HG03460 (cell line): ENCODE measurements around the gene CCDC54.
"Not testable (repeated sequence)": the region's sequence is repeated elsewhere in the genome, so short reads cannot be mapped to it uniquely, and the experiment has no call there.

ENCODE experiments used
- ATAC-seq: cut with Tn5 transposase; IDR thresholded peaks from one replicate; pipeline ENCODE4 v1.9.1; 2021; ENCODE audit not compliant: unreplicated experiment

The CCDC54 gene

GRCh38 chr3:107377151-107377550 lies at the start of gene CCDC54:
Gene CCDC54 (plus strand): TSS chr3:107377439. CDS start chr3:107377588, 149 bp downstream.
- no peak for ATAC-seq

GRCh38 chr3:107328069-107328468 lies 49.2 kb upstream of the CCDC54 start:
- ATAC-seq, result no peak

GRCh38 chr3:107329088-107329487 lies 48.2 kb upstream of the CCDC54 start:
- no peak for ATAC-seq

GRCh38 chr3:107339690-107340089 lies 37.5 kb upstream of the CCDC54 start:
- ATAC-seq, result not testable (repeated sequence)

- no peak for ATAC-seq
Measured at GRCh38 chr3:107344722-107345121, 32.5 kb upstream of the CCDC54 start.

GRCh38 chr3:107345822-107346405 lies 31.3 kb upstream of the CCDC54 start:
- no peak for ATAC-seq

- ATAC-seq, result no peak
Measured at GRCh38 chr3:107346564-107346963, 30.7 kb upstream of the CCDC54 start.

GRCh38 chr3:107347751-107348150 lies 29.5 kb upstream of the CCDC54 start:
- no peak for ATAC-seq

GRCh38 chr3:107356706-107357105 lies 20.5 kb upstream of the CCDC54 start:
- no peak for ATAC-seq

GRCh38 chr3:107361633-107362032 lies 15.6 kb upstream of the CCDC54 start:
- no peak for ATAC-seq

GRCh38 chr3:107365051-107365450 lies 12.2 kb upstream of the CCDC54 start:
- ATAC-seq, result no peak

- ATAC-seq, result no peak
Measured at GRCh38 chr3:107366766-107367165, 10.5 kb upstream of the CCDC54 start.

- no peak for ATAC-seq
Measured at GRCh38 chr3:107367353-107367752, 9.9 kb upstream of the CCDC54 start.

- no peak for ATAC-seq
Measured at GRCh38 chr3:107368654-107369398, 8.4 kb upstream of the CCDC54 start.

GRCh38 chr3:107369791-107370190 lies 7.4 kb upstream of the CCDC54 start:
- no peak for ATAC-seq

GRCh38 chr3:107370907-107371306 lies 6.3 kb upstream of the CCDC54 start:
- ATAC-seq, result no peak

GRCh38 chr3:107372506-107372905 lies 4.7 kb upstream of the CCDC54 start:
- ATAC-seq, result no peak

- ATAC-seq, result no peak
Measured at GRCh38 chr3:107373896-107374295, 3.3 kb upstream of the CCDC54 start.

- ATAC-seq, result no peak
Measured at GRCh38 chr3:107375682-107376081, 1.6 kb upstream of the CCDC54 start.

- no peak for ATAC-seq
Measured at GRCh38 chr3:107382631-107383030, 5.4 kb downstream of the CCDC54 start.

- ATAC-seq, result no peak
Measured at GRCh38 chr3:107384428-107384827, 7.2 kb downstream of the CCDC54 start.

- no peak for ATAC-seq
Measured at GRCh38 chr3:107384907-107385306, 7.7 kb downstream of the CCDC54 start.

GRCh38 chr3:107387555-107387954 lies 10.3 kb downstream of the CCDC54 start:
- no peak for ATAC-seq
